Measurements from ENCODE around the gene SYNE3. TPM values are rescaled to one million over a fixed set of nuclear protein-coding genes. Genes with fewer than 3 reads are reported as not detected.

SYNE3 gene
- total RNA-seq, 2 donors from 2014 or later: 3.4 to 29.5 TPM

GRCh38 chr14:95496111-95496681 lies 20.3 kb downstream of the SYNE3 start:
- intact Hi-C loops (cut with DNase I): no loop called here
- WGBS: 42% methylated on average over 4 of the region's 4 CpGs
- no peaks in the 10 kb centered on the region for H3K36me3 ChIP-seq
- H3K9me3 ChIP-seq: no peaks in the 10 kb centered on the region
- no peak overlapping the region for H3K4me3 ChIP-seq
- no peak overlapping the region for H3K27ac ChIP-seq
- H3K27me3 ChIP-seq (replicated peaks; ENCODE audit: insufficient read depth): no peaks in the 10 kb centered on the region
- DNase-seq (ENCODE audit: low spot score): no peak
- no peak for TF ChIP-seq CTCF (IDR thresholded peaks at IDR 0.05)
- H3K4me1 ChIP-seq (replicated peaks): peaks cover 6% of the 10 kb centered on the region

- Histone ChIP-seq H3K27me3 (replicated peaks; ENCODE audit: insufficient read depth) (no peaks in the 10 kb centered on the region), H3K4me3 (no peak overlapping the region), H3K4me1 (replicated peaks) (peaks cover 6% of the 10 kb centered on the region), H3K27ac (no peak overlapping the region), H3K36me3 (no peaks in the 10 kb centered on the region), H3K9me3 (no peaks in the 10 kb centered on the region)
- WGBS: 66% methylated on average over 8 of the region's 8 CpGs
- no peak for DNase-seq (ENCODE audit: low spot score)
- intact Hi-C loops (cut with DNase I): no loop called here
- TF ChIP-seq POLR2A (IDR thresholded peaks at IDR 0.05) (no peak), POLR2AphosphoS5 (IDR thresholded peaks at IDR 0.05) (no peak), CTCF (IDR thresholded peaks at IDR 0.05) (no peak)
These were observed 20.9 kb downstream of the SYNE3 start for GRCh38 chr14:95495538-95496025.

- intact Hi-C loops (cut with DNase I): no loop called here
- Histone ChIP-seq H3K4me1 (replicated peaks) (peaks cover 6% of the 10 kb centered on the region), H3K9me3 (no peaks in the 10 kb centered on the region), H3K4me3 (no peak overlapping the region), H3K27me3 (replicated peaks; ENCODE audit: insufficient read depth) (no peaks in the 10 kb centered on the region), H3K27ac (no peak overlapping the region), H3K36me3 (no peaks in the 10 kb centered on the region)
- TF ChIP-seq POLR2AphosphoS5 (IDR thresholded peaks at IDR 0.05) (no peak), POLR2A (IDR thresholded peaks at IDR 0.05) (no peak), CTCF (IDR thresholded peaks at IDR 0.05) (no peak)
- 98% methylated on average over 3 of the region's 3 CpGs for WGBS
- DNase-seq (ENCODE audit: low spot score): no peak
These were observed 21.4 kb downstream of the SYNE3 start for GRCh38 chr14:95495076-95495475.

GRCh38 chr14:95494456-95494855 lies 22.0 kb downstream of the SYNE3 start:
- H3K36me3 ChIP-seq: no peaks in the 10 kb centered on the region
- intact Hi-C loops (cut with DNase I): no loop called here
- no peaks in the 10 kb centered on the region for H3K27me3 ChIP-seq (replicated peaks; ENCODE audit: insufficient read depth)
- H3K4me3 ChIP-seq: no peak overlapping the region
- TF ChIP-seq POLR2AphosphoS5 (IDR thresholded peaks at IDR 0.05) (no peak), CTCF (IDR thresholded peaks at IDR 0.05) (no peak), POLR2A (IDR thresholded peaks at IDR 0.05) (no peak)
- WGBS: 97% methylated on average over 4 of the region's 4 CpGs
- DNase-seq (ENCODE audit: low spot score): no peak
- no peaks in the 10 kb centered on the region for H3K9me3 ChIP-seq
- peaks cover 6% of the 10 kb centered on the region for H3K4me1 ChIP-seq (replicated peaks)
- no peak overlapping the region for H3K27ac ChIP-seq

- intact Hi-C loops (cut with DNase I): no loop called here
- H3K4me1 ChIP-seq (replicated peaks): peaks cover 6% of the 10 kb centered on the region
- no peak for TF ChIP-seq CTCF (IDR thresholded peaks at IDR 0.05)
- TF ChIP-seq POLR2AphosphoS5 (IDR thresholded peaks at IDR 0.05): no peak
- no peak for TF ChIP-seq POLR2A (IDR thresholded peaks at IDR 0.05)
- H3K27ac ChIP-seq: no peak overlapping the region
- 84% methylated on average over 4 of the region's 4 CpGs for WGBS
- H3K36me3 ChIP-seq: no peaks in the 10 kb centered on the region
- H3K9me3 ChIP-seq: no peaks in the 10 kb centered on the region
- no peak overlapping the region for H3K4me3 ChIP-seq
- H3K27me3 ChIP-seq (replicated peaks; ENCODE audit: insufficient read depth): no peaks in the 10 kb centered on the region
- DNase-seq (ENCODE audit: low spot score): no peak
These were observed 22.5 kb downstream of the SYNE3 start for GRCh38 chr14:95493976-95494375.

Measured in prostate gland (tissue), 2 donors.